Stimulated activated CD4-positive, alpha-beta T cell treated with anti-CD3 and anti-CD28 coated beads, TNF-alpha, amount 100 ng/mL, for 48 hours (primary cell): Measurements from ENCODE around the gene RMND5B.
"Not testable (repeated sequence)": the region's sequence is repeated elsewhere in the genome, so short reads cannot be mapped to it uniquely, and the experiment has no call there.

Source experiments
- DNase-seq, 3 donors: peaks; one replicate each; pipeline ENCODE4 v3.0.0-alpha.2; 2020; ENCODE audit warnings: low read depth in 3 of 3

RMND5B gene

GRCh38 chr5:178174456-178174855 lies 43.6 kb downstream of the RMND5B start:
- no peak for DNase-seq

- DNase-seq = no peak
Measured at GRCh38 chr5:178176791-178177190, 46.0 kb downstream of the RMND5B start.

- no peak for DNase-seq
Measured at GRCh38 chr5:178177569-178177968, 46.8 kb downstream of the RMND5B start.

DNA sequence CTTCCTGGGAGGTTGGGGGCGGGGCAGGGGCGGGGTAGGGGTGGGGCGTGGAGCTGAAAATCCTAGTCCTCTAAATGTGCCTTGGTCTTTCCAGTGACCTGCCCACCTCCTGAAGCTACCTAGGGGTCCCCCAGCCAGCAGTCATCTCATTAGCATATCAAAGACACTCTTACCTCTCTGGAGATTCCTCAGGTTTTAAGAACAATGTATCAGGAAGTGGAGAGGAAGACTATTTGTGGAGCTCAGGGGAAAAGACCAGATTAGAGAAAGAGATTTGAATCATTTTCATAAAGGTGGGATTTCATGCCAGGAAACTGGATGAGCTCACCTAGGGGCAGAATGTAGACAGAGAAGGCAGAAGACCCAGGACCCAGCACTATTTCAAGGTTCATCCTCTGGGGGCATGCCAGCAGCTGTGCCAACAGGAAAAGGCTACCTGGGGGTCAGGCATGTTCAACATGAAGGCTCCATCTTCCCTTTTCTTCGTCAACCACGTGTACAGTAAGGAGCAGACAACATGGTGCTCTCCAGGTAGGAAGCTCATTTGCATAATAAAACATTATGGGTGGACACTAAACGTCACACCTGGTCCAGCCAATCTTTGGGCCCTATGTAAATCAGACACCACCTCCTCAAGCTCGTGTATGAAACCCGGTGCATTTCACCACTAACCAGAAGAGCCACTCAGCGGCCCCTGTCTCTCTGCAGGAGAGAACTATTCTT lies 49.5 kb downstream of the RMND5B start:
- no peak for DNase-seq

DNA sequence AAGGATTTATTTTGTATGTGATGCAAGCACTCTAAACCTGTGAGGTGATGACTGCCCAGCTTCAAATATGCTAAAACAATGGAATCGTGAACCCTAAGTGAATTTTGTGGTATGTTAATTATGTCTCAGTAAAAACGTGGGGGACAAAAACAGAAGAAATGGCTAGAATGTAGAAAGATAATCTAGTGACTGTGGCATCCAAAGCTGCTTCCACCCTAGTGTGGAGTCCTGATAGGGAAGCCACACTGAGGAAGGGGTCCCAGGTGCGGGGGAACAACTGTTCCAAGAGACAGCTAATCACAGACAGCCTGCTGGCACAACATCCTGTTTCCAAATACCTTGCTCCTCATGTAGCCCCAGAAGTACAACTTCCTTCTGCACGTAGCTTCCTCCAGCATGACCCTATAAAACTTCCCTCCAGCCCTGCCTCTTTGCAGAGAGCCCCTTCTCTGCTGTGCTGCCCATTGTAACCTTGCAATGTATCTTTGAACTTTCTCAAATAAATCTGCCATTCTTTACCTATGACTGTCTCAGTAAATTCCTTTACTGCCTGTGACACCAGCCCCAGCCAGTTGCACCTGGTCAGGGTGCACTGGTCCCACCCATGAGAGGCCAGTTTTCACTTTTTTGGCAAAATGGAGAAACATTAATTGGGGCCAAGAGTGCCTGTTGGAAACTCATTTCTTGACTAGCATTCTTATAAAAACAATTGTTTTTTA lies 51.5 kb downstream of the RMND5B start:
- no peak for DNase-seq

DNA sequence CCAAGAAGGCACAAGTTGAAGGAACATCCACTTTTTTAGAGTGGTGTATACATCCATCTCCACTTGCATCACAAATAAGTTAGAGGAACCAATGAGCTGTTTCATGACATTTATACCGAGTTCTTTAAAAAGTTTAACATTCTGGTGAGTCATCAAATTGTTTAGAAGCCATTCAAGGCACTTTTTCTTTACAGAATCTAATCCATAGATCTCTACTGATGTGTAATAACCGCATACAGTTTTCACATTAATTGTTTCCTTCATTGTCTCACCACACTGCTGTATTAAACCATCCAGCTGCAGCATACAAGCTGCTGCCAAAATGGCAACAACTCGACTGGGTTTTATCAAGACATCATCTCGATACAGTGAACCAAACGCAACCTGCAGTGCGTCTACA lies 55.6 kb downstream of the RMND5B start:
- no peak for DNase-seq

GRCh38 chr5:178187014-178187413 lies 56.2 kb downstream of the RMND5B start, which contains the start of gene GMCL2:
GMCL2 (minus strand) TSS chr5:178187371; CDS start chr5:178187299, 72 bp downstream.
- no peak for DNase-seq

DNA sequence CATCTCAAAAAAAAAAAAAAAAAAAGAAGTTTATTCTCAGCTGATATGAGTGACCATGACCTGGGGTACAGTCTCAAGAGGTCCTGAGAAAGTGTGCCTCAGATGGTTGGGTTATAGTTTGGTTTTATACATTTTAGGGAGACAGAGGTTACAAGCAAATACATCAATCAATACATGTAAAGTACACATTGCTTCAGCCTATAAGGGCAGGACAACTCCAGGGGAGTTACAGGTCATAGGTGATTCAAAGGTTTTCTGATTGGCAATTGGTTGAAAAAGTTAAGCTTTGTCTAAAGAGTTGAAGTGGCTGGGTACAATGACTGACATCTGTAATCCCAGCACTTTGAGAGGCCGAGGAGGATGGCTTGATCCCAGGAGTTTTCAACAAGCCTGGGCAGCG lies 58.6 kb downstream of the RMND5B start:
- DNase-seq = no peak

DNA sequence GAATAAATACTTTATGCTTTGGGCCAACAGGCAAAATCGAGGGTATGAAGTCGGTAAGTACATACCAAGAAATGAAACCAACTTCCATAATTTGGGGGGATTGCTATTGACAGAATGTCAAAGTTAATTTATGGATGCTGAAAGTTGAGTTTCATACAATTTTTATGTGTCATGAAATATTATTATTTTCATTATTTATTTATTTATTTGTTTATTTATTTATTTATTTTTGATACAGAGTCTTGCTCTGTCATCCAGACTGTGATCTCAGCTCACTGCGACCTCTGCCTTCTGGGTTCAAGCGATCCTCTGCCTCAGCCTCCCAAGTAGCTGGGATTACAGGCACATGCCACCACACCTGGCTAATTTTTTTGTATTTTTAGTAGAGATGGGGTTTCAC lies 60.8 kb downstream of the RMND5B start:
- DNase-seq = no peak

DNA sequence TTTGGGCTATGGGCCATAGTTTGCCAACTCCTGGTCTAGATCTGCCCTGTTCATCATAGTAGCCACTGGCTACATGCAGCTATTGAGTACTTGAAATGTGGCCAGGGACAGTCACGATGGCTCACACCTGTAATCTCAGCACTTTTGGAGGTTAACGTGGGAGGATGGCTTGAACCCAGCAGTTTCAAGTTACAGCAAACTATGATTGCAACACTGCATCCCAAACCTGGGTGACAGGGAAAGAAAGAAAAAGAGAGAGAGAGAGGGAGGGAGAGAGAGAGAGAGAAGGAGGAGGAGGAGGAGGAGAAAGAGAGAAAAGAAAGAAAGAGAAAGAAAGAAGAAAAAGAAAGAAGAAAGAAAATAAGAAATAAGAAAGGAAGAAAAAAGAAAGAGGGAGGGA lies 61.4 kb downstream of the RMND5B start:
- no peak for DNase-seq

DNA sequence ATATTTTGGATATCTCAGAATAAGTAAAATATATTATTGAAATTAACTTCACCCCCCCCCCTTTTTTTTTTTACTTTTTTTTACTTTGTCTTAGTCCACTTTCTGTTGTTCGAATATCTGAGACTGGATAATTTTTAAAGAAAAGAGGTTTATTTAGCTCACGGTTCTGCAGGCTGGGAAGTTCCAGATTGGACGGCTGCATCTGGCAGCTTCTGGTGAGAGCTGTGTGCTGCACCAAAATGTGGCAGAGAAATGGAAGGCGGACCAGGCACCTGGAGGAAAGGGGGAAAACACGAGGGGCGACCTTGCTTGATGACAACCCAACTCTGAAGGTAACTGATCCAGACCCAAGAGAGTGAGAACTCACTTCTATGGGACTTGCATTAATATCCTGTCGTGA lies 62.0 kb downstream of the RMND5B start:
- DNase-seq = no peak

- no peak for DNase-seq
Measured at GRCh38 chr5:178193251-178193809, 62.5 kb downstream of the RMND5B start.

- no peak for DNase-seq
Measured at GRCh38 chr5:178194026-178194425, 63.2 kb downstream of the RMND5B start.

DNA sequence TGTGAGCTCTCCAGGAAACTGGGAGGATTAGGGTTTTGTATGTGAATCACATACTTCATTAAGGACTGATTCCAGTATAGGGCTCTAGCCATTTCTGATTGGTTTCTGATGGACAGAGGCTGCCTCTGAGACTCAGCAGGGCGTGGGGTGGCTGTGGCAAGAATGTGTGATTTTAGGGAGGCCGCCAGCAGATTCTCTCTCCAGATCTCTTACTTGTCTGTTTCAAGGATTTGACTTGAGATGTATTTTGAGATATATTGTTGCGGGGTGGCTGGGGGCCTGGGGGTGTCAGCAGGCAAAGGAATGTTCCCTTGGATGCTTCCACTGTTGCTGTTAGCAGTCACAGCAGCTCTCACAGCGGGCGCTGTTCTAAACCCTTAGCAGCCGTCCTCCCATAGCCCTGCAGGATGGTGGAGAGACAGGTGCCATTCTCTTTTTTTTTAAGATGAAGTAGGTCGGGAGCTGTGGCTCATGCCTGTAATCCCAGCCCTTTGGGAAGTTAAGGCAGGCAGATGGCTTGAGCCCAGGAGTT lies 65.5 kb downstream of the RMND5B start:
- no peak for DNase-seq

GRCh38 chr5:178196986-178197385 lies 66.2 kb downstream of the RMND5B start:
- no peak for DNase-seq

DNA sequence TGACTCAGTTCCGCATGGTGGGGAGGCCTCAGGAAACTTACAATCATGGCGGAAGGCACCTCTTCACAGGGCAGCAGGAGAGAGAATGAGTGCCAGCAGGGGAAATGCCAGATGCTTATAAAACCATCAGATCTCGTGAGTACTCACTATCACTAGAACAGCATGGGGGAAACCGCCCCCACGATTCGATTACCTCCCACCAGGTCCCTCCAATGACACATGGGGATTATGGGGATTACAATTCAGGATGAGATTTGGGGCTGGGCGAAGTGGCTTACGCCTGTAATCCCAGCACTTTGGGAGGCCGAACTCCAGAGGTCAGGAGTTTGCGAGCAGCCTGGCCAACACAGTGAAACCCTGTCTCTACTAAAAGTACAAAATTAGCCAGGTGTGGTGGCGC lies 67.3 kb downstream of the RMND5B start:
- not testable (repeated sequence) for DNase-seq

DNA sequence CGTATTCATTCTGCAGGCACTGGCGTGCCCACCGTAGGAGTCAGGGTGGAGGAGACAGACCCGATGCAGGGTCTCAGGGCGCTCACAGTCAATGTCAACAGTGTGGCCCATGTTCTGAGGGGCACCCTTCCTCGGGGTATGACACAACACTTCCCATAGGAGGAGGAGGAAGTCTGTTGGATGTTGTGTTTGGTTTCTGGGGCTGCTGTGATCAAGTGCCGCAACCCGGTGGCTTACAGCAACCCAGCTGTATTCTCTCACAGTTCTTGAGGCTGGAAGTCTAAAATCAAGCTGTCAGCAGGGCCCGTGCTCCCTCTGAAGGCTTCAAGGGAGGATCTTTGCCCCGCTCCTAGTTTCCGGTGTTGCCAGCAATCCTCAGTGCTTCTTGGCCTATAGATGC lies 67.9 kb downstream of the RMND5B start:
- no peak for DNase-seq

GRCh38 chr5:178199581-178200434 lies 69.0 kb downstream of the RMND5B start:
- no peak for DNase-seq
